Measurements from ENCODE around the gene KCNMA1. TPM values are rescaled to one million over a fixed set of nuclear protein-coding genes. Genes with fewer than 3 reads are reported as not detected.
A peak's percentile ranks its signal among the peaks of the same experiment; 100 is the strongest.

KCNMA1 gene
- total and polyA plus RNA-seq, 7 donors, result 15.3 to 427 (median 256) TPM

DNA sequence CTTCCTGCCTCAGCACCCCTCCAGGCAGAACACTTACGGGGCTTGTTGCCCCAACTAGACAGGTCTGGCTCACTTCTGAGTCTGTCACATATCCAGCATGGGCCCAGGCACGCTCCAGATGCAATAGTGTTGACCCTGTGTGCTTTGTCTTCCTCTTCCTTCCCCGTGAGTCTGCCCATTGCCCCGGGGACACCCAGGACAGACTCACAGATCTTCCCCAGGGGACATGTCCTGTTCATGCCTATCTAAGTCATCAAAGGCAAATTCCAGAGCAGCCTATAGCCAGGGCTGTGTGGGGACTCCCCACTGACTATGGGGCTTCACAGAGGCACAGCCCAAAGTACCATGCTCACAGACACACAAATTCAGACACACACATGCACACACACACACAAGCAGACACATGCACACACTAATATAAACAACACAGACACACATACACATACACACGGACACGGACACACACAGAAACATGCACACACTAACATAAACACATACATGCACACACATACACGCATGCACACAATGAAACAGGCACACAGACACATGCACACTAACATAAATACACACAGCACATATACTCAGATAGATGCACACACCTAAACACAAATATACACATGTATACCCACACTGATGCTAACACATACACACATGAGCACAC, 175.8 kb downstream of the KCNMA1 start:
- intact Hi-C loops (cut with DNase I), result no loop called here
- Histone ChIP-seq H3K4me1 (peaks cover 0 to 65% (median 53%) of the 10 kb centered on the region in 4 donors), H3K9me3 (no peaks in the 10 kb centered on the region), H3K4me3 (no peak overlapping the region), H3K36me3 (no peaks in the 10 kb centered on the region), H3K27me3 (no peaks in the 10 kb centered on the region), H3K27ac (peak overlapping the region in 1 of 4 donors; percentile 51)
- no peak for DNase-seq
- TF ChIP-seq POLR2AphosphoS5 (IDR thresholded peaks at IDR 0.05) (no peak), POLR2A (IDR thresholded peaks at IDR 0.05) (no peak), EP300 (IDR thresholded peaks at IDR 0.05) (no peak)
- 85 to 87% methylated on average over 7 of the region's 7 CpGs for WGBS, 2 donors

DNA sequence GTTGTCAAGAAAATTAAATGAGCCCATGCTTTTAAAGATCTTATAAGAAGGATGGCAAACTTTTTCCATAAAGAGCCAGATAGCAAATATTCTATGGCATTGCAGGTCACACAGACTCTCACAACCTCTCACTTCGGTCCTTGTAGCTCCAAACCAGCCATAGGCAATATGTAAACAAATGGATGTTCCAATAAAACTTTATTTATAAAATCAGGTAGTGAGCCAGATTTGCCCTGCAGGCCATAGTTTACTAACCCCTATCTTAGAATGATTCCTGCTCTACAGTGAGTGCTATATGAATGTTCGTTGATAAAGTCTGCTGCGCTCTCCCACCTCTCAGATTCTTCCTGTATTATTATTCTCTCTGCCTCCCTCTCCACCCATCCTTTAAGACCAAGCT, 177.7 kb downstream of the KCNMA1 start:
- no peaks in the 10 kb centered on the region for H3K27me3 ChIP-seq
- intact Hi-C loops (cut with DNase I), result no loop called here
- peaks cover 0 to 59% (median 45%) of the 10 kb centered on the region in 4 donors for H3K4me1 ChIP-seq
- WGBS, 2 donors, result 89 to 91% methylated on average over 3 of the region's 3 CpGs
- H3K27ac ChIP-seq, result peak overlapping the region in 3 of 4 donors; percentile 6 to 67 (median 65)
- no peaks in the 10 kb centered on the region for H3K36me3 ChIP-seq
- H3K4me3 ChIP-seq, result no peak overlapping the region
- H3K9me3 ChIP-seq, result no peaks in the 10 kb centered on the region
- DNase-seq, result no peak
- TF ChIP-seq POLR2AphosphoS5 (IDR thresholded peaks at IDR 0.05) (no peak), EP300 (IDR thresholded peaks at IDR 0.05) (no peak), POLR2A (IDR thresholded peaks at IDR 0.05) (no peak)
- TF ChIP-seq, protein P1, sequence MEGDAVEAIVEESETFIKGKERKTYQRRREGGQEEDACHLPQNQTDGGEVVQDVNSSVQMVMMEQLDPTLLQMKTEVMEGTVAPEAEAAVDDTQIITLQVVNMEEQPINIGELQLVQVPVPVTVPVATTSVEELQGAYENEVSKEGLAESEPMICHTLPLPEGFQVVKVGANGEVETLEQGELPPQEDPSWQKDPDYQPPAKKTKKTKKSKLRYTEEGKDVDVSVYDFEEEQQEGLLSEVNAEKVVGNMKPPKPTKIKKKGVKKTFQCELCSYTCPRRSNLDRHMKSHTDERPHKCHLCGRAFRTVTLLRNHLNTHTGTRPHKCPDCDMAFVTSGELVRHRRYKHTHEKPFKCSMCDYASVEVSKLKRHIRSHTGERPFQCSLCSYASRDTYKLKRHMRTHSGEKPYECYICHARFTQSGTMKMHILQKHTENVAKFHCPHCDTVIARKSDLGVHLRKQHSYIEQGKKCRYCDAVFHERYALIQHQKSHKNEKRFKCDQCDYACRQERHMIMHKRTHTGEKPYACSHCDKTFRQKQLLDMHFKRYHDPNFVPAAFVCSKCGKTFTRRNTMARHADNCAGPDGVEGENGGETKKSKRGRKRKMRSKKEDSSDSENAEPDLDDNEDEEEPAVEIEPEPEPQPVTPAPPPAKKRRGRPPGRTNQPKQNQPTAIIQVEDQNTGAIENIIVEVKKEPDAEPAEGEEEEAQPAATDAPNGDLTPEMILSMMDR (IDR thresholded peaks at IDR 0.05), result no peak

DNA sequence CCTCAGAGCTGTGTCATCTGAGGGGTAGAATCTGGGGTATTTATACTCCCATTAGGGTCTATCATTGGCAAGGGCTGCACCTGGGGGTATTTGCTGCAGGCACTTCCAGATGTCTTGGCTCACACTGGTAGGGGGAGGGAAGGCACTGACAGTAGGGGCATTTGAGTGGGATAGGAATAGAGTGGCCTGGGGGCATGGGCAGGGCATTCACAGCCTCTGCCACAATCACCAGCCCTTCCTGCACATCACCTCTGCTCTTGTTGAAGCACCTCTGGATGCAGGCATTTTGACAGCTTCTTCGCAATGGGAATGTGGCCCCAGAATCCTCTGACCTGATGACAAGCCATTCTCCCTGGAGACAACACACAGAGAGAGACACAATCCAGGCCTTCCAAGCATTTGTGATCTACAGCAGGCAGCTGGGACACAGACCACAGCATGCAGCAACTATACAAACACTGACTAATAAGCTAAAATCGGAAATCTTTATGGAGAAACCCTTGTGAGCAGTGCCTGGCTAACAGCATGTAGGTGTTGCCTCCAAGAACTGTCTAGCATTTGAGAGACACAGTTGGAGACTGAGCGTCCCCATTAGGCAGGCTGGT, 178.5 kb downstream of the KCNMA1 start:
- H3K9me3 ChIP-seq, result no peaks in the 10 kb centered on the region
- TF ChIP-seq POLR2AphosphoS5 (IDR thresholded peaks at IDR 0.05), result peak in 3 of 4 donors; percentile 59 to 68 (median 67)
- no peak for TF ChIP-seq EP300 (IDR thresholded peaks at IDR 0.05)
- H3K36me3 ChIP-seq, result no peaks in the 10 kb centered on the region
- no peaks in the 10 kb centered on the region for H3K27me3 ChIP-seq
- peak overlapping the region in 3 of 4 donors; percentile 6 to 67 (median 65) for H3K27ac ChIP-seq
- H3K4me3 ChIP-seq, result no peak overlapping the region
- 86 to 93% methylated on average over 3 of the region's 3 CpGs for WGBS, 2 donors
- H3K4me1 ChIP-seq, result peaks cover 0 to 51% (median 37%) of the 10 kb centered on the region in 4 donors
- no peak for DNase-seq
- intact Hi-C loops (cut with DNase I), result no loop called here

- 83 to 86% methylated on average over 7 of the region's 7 CpGs for WGBS, 2 donors
- Histone ChIP-seq H3K36me3 (no peaks in the 10 kb centered on the region), H3K4me3 (no peak overlapping the region), H3K9me3 (no peaks in the 10 kb centered on the region), H3K4me1 (peaks cover 0 to 37% (median 26%) of the 10 kb centered on the region in 4 donors), H3K27me3 (no peaks in the 10 kb centered on the region), H3K27ac (peak overlapping the region in 3 of 4 donors; percentile 2 to 67 (median 41))
- no peak for DNase-seq
- intact Hi-C loops (cut with DNase I), result loop anchor here (2.0 kb wide), 1 partner anchor 19 kb away; no protein-coding TSS in a partner anchor
- TF ChIP-seq, protein P1 (IDR thresholded peaks at IDR 0.05), result no peak
- TF ChIP-seq POLR2A (IDR thresholded peaks at IDR 0.05), result no peak
- TF ChIP-seq EP300 (IDR thresholded peaks at IDR 0.05), result no peak
- no peak for TF ChIP-seq POLR2AphosphoS5 (IDR thresholded peaks at IDR 0.05)
These were observed 179.9 kb downstream of the KCNMA1 start for GRCh38 chr10:77457721-77458120.

GRCh38 chr10:77457266-77457665, 180.3 kb downstream of the KCNMA1 start:
- WGBS, 2 donors, result 90% methylated on average over 1 of the region's 1 CpG
- Histone ChIP-seq H3K27ac (peak overlapping the region in 3 of 4 donors; percentile 2 to 67 (median 41)), H3K27me3 (no peaks in the 10 kb centered on the region), H3K4me1 (peaks cover 0 to 34% (median 26%) of the 10 kb centered on the region in 4 donors), H3K36me3 (no peaks in the 10 kb centered on the region), H3K9me3 (no peaks in the 10 kb centered on the region), H3K4me3 (no peak overlapping the region)
- intact Hi-C loops (cut with DNase I), result loop anchor here (2.0 kb wide), 1 partner anchor 18 kb away; no protein-coding TSS in a partner anchor
- TF ChIP-seq, protein P1 (IDR thresholded peaks at IDR 0.05), result no peak
- TF ChIP-seq POLR2A (IDR thresholded peaks at IDR 0.05) (no peak), POLR2AphosphoS5 (IDR thresholded peaks at IDR 0.05) (no peak), EP300 (IDR thresholded peaks at IDR 0.05) (no peak)
- no peak for DNase-seq
